GM23338 (cell line): ENCODE data around the gene GRK4. TPM values are rescaled to one million over a fixed set of nuclear protein-coding genes. Genes with fewer than 3 reads are reported as not detected.

Experiments used
- ATAC-seq: fragments of 200-7000 bp; cut with Tn5 transposase; 3 replicates; pipeline ENCODE4 v1.9.1; 2020
- DNase-seq: peaks from one replicate; pipeline ENCODE4 v3.0.0-alpha.2; 2015; ENCODE audit warnings: low spot score
- H2AFZ ChIP-seq: fragments of 200-600 bp; sonication (generic); 2 replicates; pipeline ENCODE4 v1.8.0; 2016; ENCODE audit warnings: antibody characterized with exemption, mild to moderate bottlenecking, moderate library complexity
- H3F3A ChIP-seq: fragments of 200-600 bp; sonication (generic); replicated peaks from 2 replicates; pipeline ENCODE4 v1.8.0; 2017; ENCODE audit warnings: antibody characterized with exemption, mixed run types, low read depth
- H3K27ac ChIP-seq: fragments of 200-600 bp; sonication (generic); 2 replicates; pipeline ENCODE4 v1.6.1; 2016; ENCODE audit warnings: low read depth
- H3K27me3 ChIP-seq: fragments of 200-600 bp; sonication (generic); 2 replicates; pipeline ENCODE4 v1.8.0; 2016; ENCODE audit warnings: mild to moderate bottlenecking, mixed run types, moderate library complexity; ENCODE audit not compliant: insufficient read depth
- H3K36me3 ChIP-seq: fragments of 200-600 bp; sonication (generic); 2 replicates; pipeline ENCODE4 v1.8.0; 2016; ENCODE audit warnings: mild to moderate bottlenecking; ENCODE audit not compliant: insufficient read depth
- H3K4me1 ChIP-seq: fragments of 200-600 bp; sonication (generic); 2 replicates; pipeline ENCODE4 v1.8.0; 2016; ENCODE audit warnings: mild to moderate bottlenecking, moderate library complexity; ENCODE audit not compliant: insufficient read depth
- H3K4me2 ChIP-seq: fragments of 200-600 bp; sonication (generic); 2 replicates; pipeline ENCODE4 v1.7.1; 2017; ENCODE audit warnings: mixed run types
- H3K4me3 ChIP-seq: fragments of 200-600 bp; sonication (generic); 2 replicates; pipeline ENCODE4 v1.6.1; 2016; ENCODE audit warnings: mixed run types
- H3K79me2 ChIP-seq: fragments of 200-600 bp; sonication (generic); replicated peaks from 2 replicates; pipeline ENCODE4 v1.8.0; 2017; ENCODE audit warnings: mild to moderate bottlenecking; ENCODE audit not compliant: insufficient read depth
- H3K9me2 ChIP-seq: fragments of 200-600 bp; sonication (generic); 2 replicates; pipeline ENCODE4 v1.8.0; 2017; ENCODE audit not compliant: insufficient read depth
- H4K20me1 ChIP-seq: fragments of 200-600 bp; sonication (generic); replicated peaks from 2 replicates; pipeline ENCODE4 v1.8.0; 2017; ENCODE audit warnings: mild to moderate bottlenecking; ENCODE audit not compliant: insufficient read depth
- H3K27ac Mint-ChIP-seq: 2 replicates; pipeline ENCODE4 v1.8.0; 2020; ENCODE audit warnings: inconsistent platforms, mild to moderate bottlenecking, moderate library complexity, mixed read lengths
- H3K27me3 Mint-ChIP-seq: 3 replicates; pipeline ENCODE4 v1.8.0; 2022; ENCODE audit warnings: low read depth, mild to moderate bottlenecking, moderate library complexity, mixed read lengths, inconsistent platforms; ENCODE audit not compliant: insufficient read depth, poor library complexity
- H3K36me3 Mint-ChIP-seq: 3 replicates; pipeline ENCODE4 v1.8.0; 2021; ENCODE audit warnings: low read depth, mild to moderate bottlenecking, inconsistent platforms, moderate library complexity, mixed read lengths
- H3K4me1 Mint-ChIP-seq: 3 replicates; pipeline ENCODE4 v1.8.0; 2020; ENCODE audit warnings: mild to moderate bottlenecking, inconsistent platforms, mixed read lengths
- H3K4me3 Mint-ChIP-seq: 3 replicates; pipeline ENCODE4 v1.8.0; 2021; ENCODE audit warnings: moderate library complexity, mild to moderate bottlenecking, inconsistent platforms, mixed read lengths
- H3K9me3 Mint-ChIP-seq: 3 replicates; pipeline ENCODE4 v1.8.0; 2020; ENCODE audit warnings: moderate library complexity, mild to moderate bottlenecking, inconsistent platforms, mixed read lengths
- EZH2 ChIP-seq: fragments of 200-600 bp; sonication (generic); IDR thresholded peaks from one replicate; pipeline ENCODE4 v1.8.0; 2017; ENCODE audit warnings: antibody characterized with exemption, mild to moderate bottlenecking, low read depth; ENCODE audit not compliant: unreplicated experiment
- EZH2phosphoT487 ChIP-seq: fragments of 200-600 bp; sonication (generic); IDR thresholded peaks from one replicate; pipeline ENCODE4 v1.8.1; 2018; ENCODE audit warnings: antibody characterized with exemption; ENCODE audit not compliant: unreplicated experiment
- JUNB ChIP-seq: IDR thresholded peaks from one replicate; pipeline ENCODE4 v1.6.1; 2016; ENCODE audit warnings: antibody characterized with exemption; ENCODE audit not compliant: unreplicated experiment
- NANOG ChIP-seq: IDR thresholded peaks from 2 replicates; pipeline ENCODE4 v1.6.1; 2016; ENCODE audit warnings: antibody characterized with exemption, borderline replicate concordance
- POLR2AphosphoS5 ChIP-seq: IDR thresholded peaks from 2 replicates; pipeline ENCODE4 v1.6.1; 2016; ENCODE audit warnings: antibody characterized with exemption, low read depth
- STAT1 ChIP-seq: IDR thresholded peaks from one replicate; pipeline ENCODE4 v1.6.1; 2016; ENCODE audit warnings: antibody characterized with exemption; ENCODE audit not compliant: unreplicated experiment
- ZNF114 ChIP-seq: fragments of 250-450 bp; sonication (Bioruptor Pico); IDR thresholded peaks from 2 replicates; pipeline ENCODE4 v1.5.0; 2020; ENCODE audit warnings: mild to moderate bottlenecking, moderate library complexity
- ZNF331 ChIP-seq: fragments of 250-450 bp; sonication (Bioruptor Pico); IDR thresholded peaks from 2 replicates; pipeline ENCODE4 v1.5.0; 2020; ENCODE audit warnings: low read depth, mild to moderate bottlenecking, moderate library complexity
- polyA plus RNA-seq: library from polyadenylated mRNA; unstranded; fragments of >200 nt; fragmentation: Nextera tagmentation; extraction: Ambion mirVana; gene quantifications from 2 replicates; pipeline ENCODE4 v1.2.1, GENCODE V29; 2016
- total RNA-seq: library from RNA; depleted of rRNA; stranded (reverse); fragments of >200 nt; shearing (Covaris generic); gene quantifications from 2 replicates; pipeline ENCODE4 v1.2.3, GENCODE V29; 2014
- TF ChIP-seq, protein P1 (sequence below): fragments of 250-450 bp; sonication (Bioruptor Pico); IDR thresholded peaks from 2 replicates; pipeline ENCODE4 v1.5.0; 2020; ENCODE audit warnings: mild to moderate bottlenecking, moderate library complexity
- TF ChIP-seq, protein P2 (sequence below): IDR thresholded peaks from 2 replicates; pipeline ENCODE4 v1.6.1; 2016; ENCODE audit warnings: antibody characterized with exemption
- TF ChIP-seq, protein P3 (sequence below): IDR thresholded peaks from one replicate; pipeline ENCODE4 v1.6.1; 2018; ENCODE audit warnings: antibody characterized with exemption; ENCODE audit not compliant: unreplicated experiment

GRK4 gene
- total and polyA plus RNA-seq, 2 experiments from 2014 or later: 1.3 to 1.4 TPM

DNA sequence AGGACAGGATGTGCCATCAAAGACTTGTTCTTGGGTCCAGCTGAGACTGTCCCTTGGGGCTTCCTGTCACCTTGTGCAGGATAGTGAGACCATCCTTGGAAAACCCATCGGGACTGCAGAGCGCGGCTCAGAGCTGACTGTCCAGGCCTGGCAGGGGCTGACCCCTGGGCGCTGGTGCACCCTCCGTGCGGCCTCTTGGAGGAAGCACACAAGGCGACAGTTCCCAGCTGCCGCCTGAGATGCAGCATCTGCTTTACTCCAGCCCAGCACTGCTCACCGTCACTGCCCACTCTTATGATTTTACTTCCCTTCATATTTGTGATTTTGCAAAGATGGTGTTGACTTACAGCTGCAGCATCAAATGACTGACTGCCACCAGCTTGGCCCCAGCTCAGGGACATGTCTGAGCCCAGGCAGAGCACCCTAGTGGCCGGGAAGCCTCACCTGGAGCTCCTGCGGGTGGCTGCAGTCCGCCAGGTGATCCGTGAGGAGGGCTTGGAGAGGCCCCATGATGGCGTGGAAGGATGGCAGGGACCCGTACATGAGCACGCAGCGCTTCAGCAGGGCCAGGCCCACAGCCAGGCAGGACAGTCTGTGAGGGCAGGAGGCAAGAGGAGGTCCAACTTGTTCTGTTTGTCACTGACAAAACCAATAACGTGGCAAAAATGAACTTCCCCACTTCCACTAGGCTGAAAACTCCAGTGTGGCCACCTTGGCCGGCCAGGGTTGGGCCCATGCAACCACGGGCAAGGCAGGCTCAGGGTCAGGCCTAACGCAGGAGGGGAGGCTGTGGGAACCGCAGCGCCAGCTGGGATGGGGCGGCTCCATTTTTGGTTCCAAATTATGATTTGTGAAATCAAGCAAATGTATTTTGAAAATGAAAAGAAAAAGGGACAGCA is 22.0 kb upstream of the GRK4 start:
- Mint-ChIP-seq H3K4me3 (no peak overlapping the region), H3K9me3 (no peaks in the 10 kb centered on the region), H3K36me3 (peaks cover 99% of the 10 kb centered on the region), H3K4me1 (peaks cover 13% of the 10 kb centered on the region), H3K27ac (no peak overlapping the region), H3K27me3 (peaks cover 18% of the 10 kb centered on the region)
- Histone ChIP-seq H3K36me3 (peaks cover 51% of the 10 kb centered on the region), H2AFZ (no peak overlapping the region), H3K4me3 (no peak overlapping the region), H3K27me3 (no peaks in the 10 kb centered on the region), H3K4me2 (no peak overlapping the region), H4K20me1 (peaks cover 17% of the 10 kb centered on the region), H3K4me1 (no peaks in the 10 kb centered on the region; the same call in 1 of the 2 replicates), H3F3A (peaks cover 33% of the 10 kb centered on the region; the same call in 1 of the 2 replicates), H3K9me2 (no peaks in the 10 kb centered on the region), H3K79me2 (peaks cover 8% of the 10 kb centered on the region), H3K27ac (no peak overlapping the region)
- ATAC-seq (no peak), DNase-seq (no peak)
- TF ChIP-seq JUNB (no peak), NANOG (no peak), ZNF114 (CRISPR knock-in tag) (no peak), EZH2 (no peak), EZH2phosphoT487 (no peak), POLR2AphosphoS5 (no peak), STAT1 (no peak), ZNF331 (CRISPR knock-in tag) (no peak)
- TF ChIP-seq, protein P1, sequence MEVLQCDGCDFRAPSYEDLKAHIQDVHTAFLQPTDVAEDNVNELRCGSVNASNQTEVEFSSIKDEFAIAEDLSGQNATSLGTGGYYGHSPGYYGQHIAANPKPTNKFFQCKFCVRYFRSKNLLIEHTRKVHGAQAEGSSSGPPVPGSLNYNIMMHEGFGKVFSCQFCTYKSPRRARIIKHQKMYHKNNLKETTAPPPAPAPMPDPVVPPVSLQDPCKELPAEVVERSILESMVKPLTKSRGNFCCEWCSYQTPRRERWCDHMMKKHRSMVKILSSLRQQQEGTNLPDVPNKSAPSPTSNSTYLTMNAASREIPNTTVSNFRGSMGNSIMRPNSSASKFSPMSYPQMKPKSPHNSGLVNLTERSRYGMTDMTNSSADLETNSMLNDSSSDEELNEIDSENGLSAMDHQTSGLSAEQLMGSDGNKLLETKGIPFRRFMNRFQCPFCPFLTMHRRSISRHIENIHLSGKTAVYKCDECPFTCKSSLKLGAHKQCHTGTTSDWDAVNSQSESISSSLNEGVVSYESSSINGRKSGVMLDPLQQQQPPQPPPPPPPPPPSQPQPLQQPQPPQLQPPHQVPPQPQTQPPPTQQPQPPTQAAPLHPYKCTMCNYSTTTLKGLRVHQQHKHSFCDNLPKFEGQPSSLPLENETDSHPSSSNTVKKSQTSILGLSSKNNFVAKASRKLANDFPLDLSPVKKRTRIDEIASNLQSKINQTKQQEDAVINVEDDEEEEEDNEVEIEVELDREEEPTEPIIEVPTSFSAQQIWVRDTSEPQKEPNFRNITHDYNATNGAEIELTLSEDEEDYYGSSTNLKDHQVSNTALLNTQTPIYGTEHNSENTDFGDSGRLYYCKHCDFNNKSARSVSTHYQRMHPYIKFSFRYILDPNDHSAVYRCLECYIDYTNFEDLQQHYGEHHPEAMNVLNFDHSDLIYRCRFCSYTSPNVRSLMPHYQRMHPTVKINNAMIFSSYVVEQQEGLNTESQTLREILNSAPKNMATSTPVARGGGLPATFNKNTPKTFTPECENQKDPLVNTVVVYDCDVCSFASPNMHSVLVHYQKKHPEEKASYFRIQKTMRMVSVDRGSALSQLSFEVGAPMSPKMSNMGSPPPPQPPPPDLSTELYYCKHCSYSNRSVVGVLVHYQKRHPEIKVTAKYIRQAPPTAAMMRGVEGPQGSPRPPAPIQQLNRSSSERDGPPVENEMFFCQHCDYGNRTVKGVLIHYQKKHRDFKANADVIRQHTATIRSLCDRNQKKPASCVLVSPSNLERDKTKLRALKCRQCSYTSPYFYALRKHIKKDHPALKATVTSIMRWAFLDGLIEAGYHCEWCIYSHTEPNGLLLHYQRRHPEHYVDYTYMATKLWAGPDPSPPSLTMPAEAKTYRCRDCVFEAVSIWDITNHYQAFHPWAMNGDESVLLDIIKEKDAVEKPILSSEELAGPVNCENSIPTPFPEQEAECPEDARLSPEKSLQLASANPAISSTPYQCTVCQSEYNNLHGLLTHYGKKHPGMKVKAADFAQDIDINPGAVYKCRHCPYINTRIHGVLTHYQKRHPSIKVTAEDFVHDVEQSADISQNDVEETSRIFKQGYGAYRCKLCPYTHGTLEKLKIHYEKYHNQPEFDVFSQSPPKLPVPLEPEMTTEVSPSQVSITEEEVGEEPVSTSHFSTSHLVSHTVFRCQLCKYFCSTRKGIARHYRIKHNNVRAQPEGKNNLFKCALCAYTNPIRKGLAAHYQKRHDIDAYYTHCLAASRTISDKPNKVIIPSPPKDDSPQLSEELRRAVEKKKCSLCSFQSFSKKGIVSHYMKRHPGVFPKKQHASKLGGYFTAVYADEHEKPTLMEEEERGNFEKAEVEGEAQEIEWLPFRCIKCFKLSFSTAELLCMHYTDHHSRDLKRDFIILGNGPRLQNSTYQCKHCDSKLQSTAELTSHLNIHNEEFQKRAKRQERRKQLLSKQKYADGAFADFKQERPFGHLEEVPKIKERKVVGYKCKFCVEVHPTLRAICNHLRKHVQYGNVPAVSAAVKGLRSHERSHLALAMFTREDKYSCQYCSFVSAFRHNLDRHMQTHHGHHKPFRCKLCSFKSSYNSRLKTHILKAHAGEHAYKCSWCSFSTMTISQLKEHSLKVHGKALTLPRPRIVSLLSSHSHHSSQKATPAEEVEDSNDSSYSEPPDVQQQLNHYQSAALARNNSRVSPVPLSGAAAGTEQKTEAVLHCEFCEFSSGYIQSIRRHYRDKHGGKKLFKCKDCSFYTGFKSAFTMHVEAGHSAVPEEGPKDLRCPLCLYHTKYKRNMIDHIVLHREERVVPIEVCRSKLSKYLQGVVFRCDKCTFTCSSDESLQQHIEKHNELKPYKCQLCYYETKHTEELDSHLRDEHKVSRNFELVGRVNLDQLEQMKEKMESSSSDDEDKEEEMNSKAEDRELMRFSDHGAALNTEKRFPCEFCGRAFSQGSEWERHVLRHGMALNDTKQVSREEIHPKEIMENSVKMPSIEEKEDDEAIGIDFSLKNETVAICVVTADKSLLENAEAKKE (CRISPR knock-in tag): no peak
- TF ChIP-seq, protein P2, sequence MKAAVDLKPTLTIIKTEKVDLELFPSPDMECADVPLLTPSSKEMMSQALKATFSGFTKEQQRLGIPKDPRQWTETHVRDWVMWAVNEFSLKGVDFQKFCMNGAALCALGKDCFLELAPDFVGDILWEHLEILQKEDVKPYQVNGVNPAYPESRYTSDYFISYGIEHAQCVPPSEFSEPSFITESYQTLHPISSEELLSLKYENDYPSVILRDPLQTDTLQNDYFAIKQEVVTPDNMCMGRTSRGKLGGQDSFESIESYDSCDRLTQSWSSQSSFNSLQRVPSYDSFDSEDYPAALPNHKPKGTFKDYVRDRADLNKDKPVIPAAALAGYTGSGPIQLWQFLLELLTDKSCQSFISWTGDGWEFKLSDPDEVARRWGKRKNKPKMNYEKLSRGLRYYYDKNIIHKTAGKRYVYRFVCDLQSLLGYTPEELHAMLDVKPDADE: no peak
- TF ChIP-seq, protein P3, sequence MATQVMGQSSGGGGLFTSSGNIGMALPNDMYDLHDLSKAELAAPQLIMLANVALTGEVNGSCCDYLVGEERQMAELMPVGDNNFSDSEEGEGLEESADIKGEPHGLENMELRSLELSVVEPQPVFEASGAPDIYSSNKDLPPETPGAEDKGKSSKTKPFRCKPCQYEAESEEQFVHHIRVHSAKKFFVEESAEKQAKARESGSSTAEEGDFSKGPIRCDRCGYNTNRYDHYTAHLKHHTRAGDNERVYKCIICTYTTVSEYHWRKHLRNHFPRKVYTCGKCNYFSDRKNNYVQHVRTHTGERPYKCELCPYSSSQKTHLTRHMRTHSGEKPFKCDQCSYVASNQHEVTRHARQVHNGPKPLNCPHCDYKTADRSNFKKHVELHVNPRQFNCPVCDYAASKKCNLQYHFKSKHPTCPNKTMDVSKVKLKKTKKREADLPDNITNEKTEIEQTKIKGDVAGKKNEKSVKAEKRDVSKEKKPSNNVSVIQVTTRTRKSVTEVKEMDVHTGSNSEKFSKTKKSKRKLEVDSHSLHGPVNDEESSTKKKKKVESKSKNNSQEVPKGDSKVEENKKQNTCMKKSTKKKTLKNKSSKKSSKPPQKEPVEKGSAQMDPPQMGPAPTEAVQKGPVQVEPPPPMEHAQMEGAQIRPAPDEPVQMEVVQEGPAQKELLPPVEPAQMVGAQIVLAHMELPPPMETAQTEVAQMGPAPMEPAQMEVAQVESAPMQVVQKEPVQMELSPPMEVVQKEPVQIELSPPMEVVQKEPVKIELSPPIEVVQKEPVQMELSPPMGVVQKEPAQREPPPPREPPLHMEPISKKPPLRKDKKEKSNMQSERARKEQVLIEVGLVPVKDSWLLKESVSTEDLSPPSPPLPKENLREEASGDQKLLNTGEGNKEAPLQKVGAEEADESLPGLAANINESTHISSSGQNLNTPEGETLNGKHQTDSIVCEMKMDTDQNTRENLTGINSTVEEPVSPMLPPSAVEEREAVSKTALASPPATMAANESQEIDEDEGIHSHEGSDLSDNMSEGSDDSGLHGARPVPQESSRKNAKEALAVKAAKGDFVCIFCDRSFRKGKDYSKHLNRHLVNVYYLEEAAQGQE: no peak
